Measurements from ENCODE around the gene CD72. TPM values are rescaled to one million over a fixed set of nuclear protein-coding genes. Genes with fewer than 3 reads are reported as not detected.

Gene CD72, protein sequence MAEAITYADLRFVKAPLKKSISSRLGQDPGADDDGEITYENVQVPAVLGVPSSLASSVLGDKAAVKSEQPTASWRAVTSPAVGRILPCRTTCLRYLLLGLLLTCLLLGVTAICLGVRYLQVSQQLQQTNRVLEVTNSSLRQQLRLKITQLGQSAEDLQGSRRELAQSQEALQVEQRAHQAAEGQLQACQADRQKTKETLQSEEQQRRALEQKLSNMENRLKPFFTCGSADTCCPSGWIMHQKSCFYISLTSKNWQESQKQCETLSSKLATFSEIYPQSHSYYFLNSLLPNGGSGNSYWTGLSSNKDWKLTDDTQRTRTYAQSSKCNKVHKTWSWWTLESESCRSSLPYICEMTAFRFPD
- 0.56 and 1.4 TPM in 2 replicates for total RNA-seq (ENCODE audit: low replicate concordance)

DNA sequence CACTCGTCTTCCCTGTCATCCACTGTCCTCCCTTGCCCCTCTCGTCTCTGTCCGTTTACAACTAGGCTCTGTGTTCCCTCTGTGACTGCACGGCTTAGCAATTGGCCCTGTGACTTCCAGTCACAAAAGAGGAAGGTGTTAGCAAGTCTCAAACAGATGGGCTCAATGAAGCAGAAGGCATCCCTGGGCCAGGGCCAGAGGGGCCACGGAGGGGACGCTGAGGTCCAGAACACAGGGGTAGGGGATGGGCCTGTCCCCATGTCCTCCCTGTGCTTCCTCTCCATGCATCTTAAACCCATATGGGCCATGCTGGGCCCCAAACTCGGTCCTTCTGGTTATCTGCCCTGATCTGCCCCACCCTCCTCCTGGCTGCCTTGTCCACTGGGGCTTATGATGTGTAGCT lies at the start of gene CD72:
CD72 (minus strand) TSS at position 89 of the 403 bp plus-strand sequence. CDS start 110 bp downstream, outside the sequence.
- H3K36me3 Mint-ChIP-seq: no peaks in the 10 kb centered on the region
- peak within 1 kb of the TSS; percentile 46 for H3K4me3 ChIP-seq
- H3F3A ChIP-seq (ENCODE audit: low read depth): peaks cover 5% of the 10 kb centered on the region
- H3K27me3 ChIP-seq: peaks cover 48% of the 10 kb centered on the region
- no peak within 1 kb of the TSS for H3K27ac ChIP-seq
- H2AFZ ChIP-seq (replicated peaks): peak within 1 kb of the TSS; percentile 91
- no peaks in the 10 kb centered on the region for H4K20me1 ChIP-seq (ENCODE audit: low read depth)
- H3K36me3 ChIP-seq: no peaks in the 10 kb centered on the region
- peaks cover 35% of the 10 kb centered on the region for H3K27me3 Mint-ChIP-seq (ENCODE audit: insufficient read depth, low read depth)
- TF ChIP-seq EZH2phosphoT487 (IDR thresholded peaks at IDR 0.05) (no peak), EZH2 (IDR thresholded peaks at IDR 0.05) (no peak)
- TF ChIP-seq, protein P1, sequence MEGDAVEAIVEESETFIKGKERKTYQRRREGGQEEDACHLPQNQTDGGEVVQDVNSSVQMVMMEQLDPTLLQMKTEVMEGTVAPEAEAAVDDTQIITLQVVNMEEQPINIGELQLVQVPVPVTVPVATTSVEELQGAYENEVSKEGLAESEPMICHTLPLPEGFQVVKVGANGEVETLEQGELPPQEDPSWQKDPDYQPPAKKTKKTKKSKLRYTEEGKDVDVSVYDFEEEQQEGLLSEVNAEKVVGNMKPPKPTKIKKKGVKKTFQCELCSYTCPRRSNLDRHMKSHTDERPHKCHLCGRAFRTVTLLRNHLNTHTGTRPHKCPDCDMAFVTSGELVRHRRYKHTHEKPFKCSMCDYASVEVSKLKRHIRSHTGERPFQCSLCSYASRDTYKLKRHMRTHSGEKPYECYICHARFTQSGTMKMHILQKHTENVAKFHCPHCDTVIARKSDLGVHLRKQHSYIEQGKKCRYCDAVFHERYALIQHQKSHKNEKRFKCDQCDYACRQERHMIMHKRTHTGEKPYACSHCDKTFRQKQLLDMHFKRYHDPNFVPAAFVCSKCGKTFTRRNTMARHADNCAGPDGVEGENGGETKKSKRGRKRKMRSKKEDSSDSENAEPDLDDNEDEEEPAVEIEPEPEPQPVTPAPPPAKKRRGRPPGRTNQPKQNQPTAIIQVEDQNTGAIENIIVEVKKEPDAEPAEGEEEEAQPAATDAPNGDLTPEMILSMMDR (IDR thresholded peaks at IDR 0.05): no peak
- peaks cover 17% of the 10 kb centered on the region for H3K4me1 ChIP-seq
- H3K4me3 Mint-ChIP-seq: peak within 1 kb of the TSS; percentile 71
- H3K9me3 Mint-ChIP-seq: no peaks in the 10 kb centered on the region
- no peaks in the 10 kb centered on the region for H3K79me2 ChIP-seq (ENCODE audit: low read depth)
- peaks cover 21% of the 10 kb centered on the region for H3K4me1 Mint-ChIP-seq
- no peak within 1 kb of the TSS for H3K9ac ChIP-seq
- DNase-seq (ENCODE audit: low spot score): peak; percentile 50
- H3K9me3 ChIP-seq (ENCODE audit: low read depth): no peaks in the 10 kb centered on the region
- H3K4me2 ChIP-seq: peak within 1 kb of the TSS; percentile 82
- no peak within 1 kb of the TSS for H3K27ac Mint-ChIP-seq

DNA sequence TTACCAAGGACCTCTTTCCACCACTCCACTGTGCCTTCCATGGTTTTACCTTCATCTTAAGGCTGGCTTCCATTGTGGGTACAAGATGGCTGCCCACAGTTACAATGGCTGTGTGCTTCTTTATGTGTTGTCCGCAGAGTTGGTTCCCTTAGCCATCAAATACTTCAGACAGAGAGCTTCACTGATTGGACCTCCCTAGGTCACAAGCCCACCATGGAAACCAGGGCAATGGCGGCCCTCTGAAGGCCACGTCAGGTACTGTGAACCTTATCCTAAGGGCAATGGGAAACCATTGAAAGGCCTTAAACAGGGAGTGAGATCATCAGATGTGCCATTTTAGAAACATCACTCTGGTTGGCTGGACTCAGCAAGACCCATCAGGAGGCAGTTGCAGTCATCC lies 49.7 kb upstream of the CD72 start:
- Histone ChIP-seq H3K27ac (no peak overlapping the region), H3K4me3 (no peak overlapping the region), H3F3A (ENCODE audit: low read depth) (peaks cover 3% of the 10 kb centered on the region), H3K4me2 (no peak overlapping the region), H3K9ac (no peak overlapping the region), H3K36me3 (no peaks in the 10 kb centered on the region), H3K27me3 (no peaks in the 10 kb centered on the region), H3K4me1 (peaks cover 14% of the 10 kb centered on the region), H3K9me3 (ENCODE audit: low read depth) (no peaks in the 10 kb centered on the region), H2AFZ (replicated peaks) (no peak overlapping the region), H4K20me1 (ENCODE audit: low read depth) (no peaks in the 10 kb centered on the region), H3K79me2 (ENCODE audit: low read depth) (peaks cover 20% of the 10 kb centered on the region)
- peaks cover 12% of the 10 kb centered on the region for H3K27me3 Mint-ChIP-seq (ENCODE audit: insufficient read depth, low read depth)
- no peak overlapping the region for H3K27ac Mint-ChIP-seq
- H3K4me3 Mint-ChIP-seq: no peak overlapping the region
- H3K9me3 Mint-ChIP-seq: no peaks in the 10 kb centered on the region
- peaks cover 17% of the 10 kb centered on the region for H3K4me1 Mint-ChIP-seq
- TF ChIP-seq, protein P1 (IDR thresholded peaks at IDR 0.05): no peak
- no peak for TF ChIP-seq EZH2 (IDR thresholded peaks at IDR 0.05)
- TF ChIP-seq EZH2phosphoT487 (IDR thresholded peaks at IDR 0.05): no peak
- H3K36me3 Mint-ChIP-seq: peaks cover 2% of the 10 kb centered on the region
- no peak for DNase-seq (ENCODE audit: low spot score)

DNA sequence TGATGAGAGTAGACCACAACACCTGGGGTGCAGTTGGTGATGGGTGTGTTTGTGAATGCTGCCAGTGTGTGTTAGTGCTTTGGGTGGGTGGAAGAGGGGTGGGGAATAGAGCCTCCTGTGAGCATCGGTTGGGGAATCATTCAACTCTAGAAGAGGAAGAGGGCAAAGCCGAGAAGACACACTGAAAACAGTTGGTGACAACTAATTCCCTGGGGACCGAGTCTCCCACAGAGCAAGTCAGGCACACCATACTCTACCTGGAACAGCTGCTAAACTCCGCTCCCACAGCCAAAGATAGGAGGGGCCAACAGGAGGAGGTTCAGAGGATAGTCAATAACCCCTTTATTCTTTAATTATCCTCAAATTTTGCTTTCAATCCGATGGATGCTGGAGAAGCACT lies 48.3 kb upstream of the CD72 start:
- no peak overlapping the region for H3K9ac ChIP-seq

DNA sequence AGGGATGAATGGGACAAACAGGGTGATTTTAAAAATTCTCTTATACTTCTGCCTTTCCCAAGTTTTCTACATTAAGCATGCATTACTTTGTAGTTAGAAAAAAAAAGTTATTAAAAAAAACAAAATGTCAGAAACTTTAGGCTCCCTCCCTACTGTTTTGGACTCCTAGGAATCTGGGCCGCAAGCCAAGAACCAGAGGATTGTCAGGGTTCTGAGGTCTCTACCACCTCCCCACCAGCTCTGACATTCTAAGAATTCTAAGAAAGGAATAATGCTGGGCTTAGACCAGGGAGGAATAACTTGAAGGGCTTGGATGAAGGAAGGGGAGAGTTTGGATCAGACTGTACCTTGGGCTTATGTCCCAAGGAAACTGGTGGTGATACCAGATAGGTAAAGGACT lies 47.8 kb upstream of the CD72 start:
- DNase-seq (ENCODE audit: low spot score): no peak
- Histone ChIP-seq H2AFZ (replicated peaks) (no peak overlapping the region), H3K27me3 (no peaks in the 10 kb centered on the region), H3K36me3 (no peaks in the 10 kb centered on the region), H3F3A (ENCODE audit: low read depth) (peaks cover 19% of the 10 kb centered on the region), H3K9me3 (ENCODE audit: low read depth) (no peaks in the 10 kb centered on the region), H3K9ac (no peak overlapping the region), H4K20me1 (ENCODE audit: low read depth) (no peaks in the 10 kb centered on the region), H3K27ac (no peak overlapping the region), H3K4me3 (no peak overlapping the region), H3K79me2 (ENCODE audit: low read depth) (peaks cover 21% of the 10 kb centered on the region), H3K4me1 (peaks cover 14% of the 10 kb centered on the region), H3K4me2 (no peak overlapping the region)
- peak overlapping the region; percentile 85 for H3K4me3 Mint-ChIP-seq
- TF ChIP-seq EZH2phosphoT487 (IDR thresholded peaks at IDR 0.05) (no peak), EZH2 (IDR thresholded peaks at IDR 0.05) (no peak)
- TF ChIP-seq, protein P1 (IDR thresholded peaks at IDR 0.05): no peak
- H3K27ac Mint-ChIP-seq: peak overlapping the region; percentile 44
- peaks cover 10% of the 10 kb centered on the region for H3K36me3 Mint-ChIP-seq
- no peaks in the 10 kb centered on the region for H3K9me3 Mint-ChIP-seq
- peaks cover 9% of the 10 kb centered on the region for H3K27me3 Mint-ChIP-seq (ENCODE audit: insufficient read depth, low read depth)
- peaks cover 29% of the 10 kb centered on the region for H3K4me1 Mint-ChIP-seq

More for the DNA sequence above, 48.3 kb upstream of the CD72 start:
- TF ChIP-seq EZH2 (IDR thresholded peaks at IDR 0.05): no peak
- Mint-ChIP-seq H3K27ac (no peak overlapping the region), H3K27me3 (ENCODE audit: insufficient read depth, low read depth) (peaks cover 9% of the 10 kb centered on the region), H3K9me3 (no peaks in the 10 kb centered on the region), H3K4me3 (no peak overlapping the region), H3K4me1 (peaks cover 29% of the 10 kb centered on the region), H3K36me3 (peaks cover 7% of the 10 kb centered on the region)
- Histone ChIP-seq H3K4me3 (no peak overlapping the region), H3K79me2 (ENCODE audit: low read depth) (peaks cover 21% of the 10 kb centered on the region), H4K20me1 (ENCODE audit: low read depth) (no peaks in the 10 kb centered on the region), H3K9me3 (ENCODE audit: low read depth) (no peaks in the 10 kb centered on the region), H2AFZ (replicated peaks) (no peak overlapping the region), H3K36me3 (no peaks in the 10 kb centered on the region), H3K4me2 (no peak overlapping the region), H3F3A (ENCODE audit: low read depth) (peaks cover 15% of the 10 kb centered on the region), H3K27ac (no peak overlapping the region), H3K27me3 (no peaks in the 10 kb centered on the region), H3K4me1 (peaks cover 14% of the 10 kb centered on the region)
- DNase-seq (ENCODE audit: low spot score): no peak

All from neural progenitor cell (in vitro differentiated cells).